OCI-LY1 (cell line): ENCODE measurements around the gene RERE.

Experiments used
- EZH2 ChIP-seq: fragments of 200-600 bp; sonication (generic), shearing (Covaris generic); IDR thresholded peaks from 2 replicates; pipeline ENCODE4 v1.8.0; 2017; ENCODE audit warnings: borderline replicate concordance, mixed run types, mild to moderate bottlenecking, antibody characterized with exemption, low read length, moderate library complexity, mixed read lengths
- TF ChIP-seq, protein P1 (sequence below): fragments of 200-600 bp; sonication (generic), shearing (Covaris generic); IDR thresholded peaks from 2 replicates; pipeline ENCODE4 v1.5.1; 2017; ENCODE audit warnings: mild to moderate bottlenecking, antibody characterized with exemption, low read length, moderate library complexity, mixed read lengths

DNA sequence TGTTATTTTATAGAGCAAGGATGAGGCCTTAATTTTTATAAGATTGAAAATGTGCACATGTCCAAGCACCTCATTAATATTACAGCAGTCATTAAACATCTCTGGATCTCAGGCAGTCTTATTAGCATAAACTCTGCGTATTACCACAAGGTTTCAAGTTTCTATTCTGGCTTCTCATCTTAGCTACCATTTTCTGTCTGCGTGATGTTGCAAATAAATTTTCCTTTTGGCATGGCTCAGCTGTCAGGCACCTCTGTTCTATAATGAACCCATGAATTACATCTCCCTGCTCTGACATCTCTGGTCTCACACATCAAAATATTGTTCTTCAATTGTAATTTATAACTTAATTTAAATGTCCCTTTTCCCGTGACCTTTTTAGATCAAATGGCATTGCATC is 343.1 kb downstream of the RERE start:
- TF ChIP-seq, protein P1, sequence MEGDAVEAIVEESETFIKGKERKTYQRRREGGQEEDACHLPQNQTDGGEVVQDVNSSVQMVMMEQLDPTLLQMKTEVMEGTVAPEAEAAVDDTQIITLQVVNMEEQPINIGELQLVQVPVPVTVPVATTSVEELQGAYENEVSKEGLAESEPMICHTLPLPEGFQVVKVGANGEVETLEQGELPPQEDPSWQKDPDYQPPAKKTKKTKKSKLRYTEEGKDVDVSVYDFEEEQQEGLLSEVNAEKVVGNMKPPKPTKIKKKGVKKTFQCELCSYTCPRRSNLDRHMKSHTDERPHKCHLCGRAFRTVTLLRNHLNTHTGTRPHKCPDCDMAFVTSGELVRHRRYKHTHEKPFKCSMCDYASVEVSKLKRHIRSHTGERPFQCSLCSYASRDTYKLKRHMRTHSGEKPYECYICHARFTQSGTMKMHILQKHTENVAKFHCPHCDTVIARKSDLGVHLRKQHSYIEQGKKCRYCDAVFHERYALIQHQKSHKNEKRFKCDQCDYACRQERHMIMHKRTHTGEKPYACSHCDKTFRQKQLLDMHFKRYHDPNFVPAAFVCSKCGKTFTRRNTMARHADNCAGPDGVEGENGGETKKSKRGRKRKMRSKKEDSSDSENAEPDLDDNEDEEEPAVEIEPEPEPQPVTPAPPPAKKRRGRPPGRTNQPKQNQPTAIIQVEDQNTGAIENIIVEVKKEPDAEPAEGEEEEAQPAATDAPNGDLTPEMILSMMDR = no peak
- TF ChIP-seq EZH2 = no peak
